A549 (cell line): ENCODE data around the gene TACC2. TPM values are rescaled to one million over a fixed set of nuclear protein-coding genes. Genes with fewer than 3 reads are reported as not detected.

ENCODE experiments used
- ATAC-seq, 2 experiments: fragments of 200-7000 bp in 1 of 2; fragments of >200 bp in 1 of 2; cut with Nextera tagmentation in 1 of 2; cut with Tn5 transposase in 1 of 2; 3 replicates each; pipeline versions ENCODE4 v1.8.0 to v1.9.1; 2018 to 2020; ENCODE audit warnings: mild to moderate bottlenecking in 1 of 2, moderate library complexity in 1 of 2
- CTCF ChIA-PET: fragments of 300-600 bp; sonication (Branson Sonifier 250); formaldehyde crosslinking; extraction: SDS; loops from one replicate; lab custom pipeline; 2021; ENCODE audit warnings: antibody characterized with exemption, inconsistent platforms; lab: Yijun Ruan, JAX
- POLR2A ChIA-PET: fragments of 350-600 bp; formaldehyde crosslinking; extraction: SDS; loops from one replicate; lab custom pipeline; 2021; ENCODE audit warnings: antibody characterized with exemption, inconsistent platforms; lab: Yijun Ruan, JAX
- DNase-seq, 2 experiments: peaks; one replicate each; pipeline versions ENCODE4 v3.0.0 to v3.0.0-alpha.2; 2011 to 2016; ENCODE audit warnings: low read depth in 1 of 2, low spot score in 1 of 2
- FAIRE-seq: peaks from 2 replicates; lab custom pipeline; 2011; peaks lifted over from hg19 to GRCh38; lab: Jason Lieb, UNC
- H3K27ac ChIP-seq, 2 experiments: fragments of >200 bp; sonication (Bioruptor Twin); formaldehyde crosslinking; 3 replicates each; pipeline ENCODE4 v1.5.1; 2016 to 2017
- H3K4me1 ChIP-seq: fragments of >200 bp; sonication (Bioruptor Twin); formaldehyde crosslinking; 3 replicates; pipeline ENCODE4 v1.6.1; 2016
- H3K4me2 ChIP-seq: fragments of >200 bp; sonication (Bioruptor Twin); formaldehyde crosslinking; 3 replicates; pipeline ENCODE4 v1.6.1; 2016
- H3K4me3 ChIP-seq: fragments of >200 bp; sonication (Bioruptor Twin); formaldehyde crosslinking; 3 replicates; pipeline ENCODE4 v1.5.1; 2016
- H3K9me3 ChIP-seq: fragments of >200 bp; sonication (Bioruptor Twin); formaldehyde crosslinking; 3 replicates; pipeline ENCODE4 v1.6.1; 2016
- BHLHE40 ChIP-seq: IDR thresholded peaks from 2 replicates; pipeline ENCODE4 v1.6.1; 2012; ENCODE audit warnings: low read depth, low read length, inconsistent platforms
- CHD2 ChIP-seq: fragments of 150-350 bp; IDR thresholded peaks from 2 replicates; pipeline ENCODE4 v1.6.1; 2014; ENCODE audit warnings: low read length; ENCODE audit not compliant: partially characterized antibody
- CHD4 ChIP-seq: fragments of 200-600 bp; sonication (generic); IDR thresholded peaks from 2 replicates; pipeline ENCODE4 v1.6.1; 2016; ENCODE audit warnings: antibody characterized with exemption, mild to moderate bottlenecking, borderline replicate concordance
- EHMT2 ChIP-seq: fragments of 200-600 bp; sonication (generic); IDR thresholded peaks from 2 replicates; pipeline ENCODE4 v1.6.1; 2016; ENCODE audit warnings: antibody characterized with exemption, low read depth, mild to moderate bottlenecking, moderate library complexity
- ELK1 ChIP-seq: fragments of 150-350 bp; IDR thresholded peaks from 2 replicates; pipeline ENCODE4 v1.6.1; 2014; ENCODE audit warnings: low read depth, mild to moderate bottlenecking, low read length
- ESRRA ChIP-seq: fragments of 150-350 bp; IDR thresholded peaks from 2 replicates; pipeline ENCODE4 v1.6.1; 2014; ENCODE audit warnings: mild to moderate bottlenecking, low read length, borderline replicate concordance
- FOXS1 ChIP-seq: fragments of 250-450 bp; sonication (Bioruptor Pico); IDR thresholded peaks from 2 replicates; pipeline ENCODE4 v1.5.0; 2020; ENCODE audit warnings: mild to moderate bottlenecking, moderate library complexity
- HDAC2 ChIP-seq: fragments of 200-600 bp; sonication (generic); IDR thresholded peaks from 2 replicates; pipeline ENCODE4 v1.6.1; 2016
- HOXB5 ChIP-seq: fragments of 250-450 bp; sonication (Bioruptor Pico); IDR thresholded peaks from 2 replicates; pipeline ENCODE4 v1.5.0; 2020; ENCODE audit warnings: mild to moderate bottlenecking, moderate library complexity
- JUN ChIP-seq, 2 experiments: fragments of >200 bp; sonication (Bioruptor Twin); formaldehyde crosslinking; IDR thresholded peaks; 2 replicates in 1 of 2; 3 replicates in 1 of 2; pipeline ENCODE4 v1.6.1; 2016 to 2017
- MAZ ChIP-seq: fragments of 150-350 bp; IDR thresholded peaks from 2 replicates; pipeline ENCODE4 v1.6.1; 2014; ENCODE audit warnings: antibody characterized with exemption, low read depth, low read length, borderline replicate concordance
- MYC ChIP-seq: IDR thresholded peaks from 2 replicates; pipeline ENCODE4 v1.6.1; 2012; ENCODE audit warnings: mild to moderate bottlenecking, inconsistent platforms, low read length, improper control_type of control experiment, borderline replicate concordance
- NFE2L2 ChIP-seq: fragments of 150-350 bp; conservative IDR thresholded peaks from 2 replicates; pipeline ENCODE4 v1.6.1; 2014; ENCODE audit warnings: low read length
- NPAS2 ChIP-seq: fragments of 250-450 bp; sonication (Bioruptor Pico); IDR thresholded peaks from 2 replicates; pipeline ENCODE4 v1.8.0; 2022; ENCODE audit warnings: mild to moderate bottlenecking, moderate library complexity, borderline replicate concordance
- NR3C1 ChIP-seq: fragments of >200 bp; sonication (Bioruptor Twin); formaldehyde crosslinking; IDR thresholded peaks from 3 replicates; pipeline ENCODE4 v1.6.1; 2017
- RCOR1 ChIP-seq: fragments of 150-350 bp; IDR thresholded peaks from 2 replicates; pipeline ENCODE4 v1.6.1; 2014; ENCODE audit warnings: antibody characterized with exemption, low read length, low read depth
- RFX5 ChIP-seq: fragments of 450-650 bp; IDR thresholded peaks from 2 replicates; pipeline ENCODE4 v1.7.1; 2014; ENCODE audit warnings: antibody characterized with exemption, mild to moderate bottlenecking, moderate library complexity
- SMC3 ChIP-seq: fragments of >200 bp; sonication (Bioruptor Twin); formaldehyde crosslinking; IDR thresholded peaks from 3 replicates; pipeline ENCODE4 v1.6.1; 2018; ENCODE audit warnings: inconsistent platforms
- SREBF2 ChIP-seq: fragments of 450-650 bp; IDR thresholded peaks from 2 replicates; pipeline ENCODE4 v1.6.1; 2014; ENCODE audit warnings: mild to moderate bottlenecking, moderate library complexity
- USF2 ChIP-seq: fragments of 450-650 bp; IDR thresholded peaks from 2 replicates; pipeline ENCODE4 v1.6.1; 2014; ENCODE audit warnings: antibody characterized with exemption
- ZFP36 ChIP-seq: fragments of 450-650 bp; IDR thresholded peaks from 2 replicates; pipeline ENCODE4 v1.6.1; 2014; ENCODE audit warnings: borderline replicate concordance; ENCODE audit not compliant: partially characterized antibody
- ZSCAN20 ChIP-seq: fragments of 250-450 bp; sonication (Bioruptor Pico); IDR thresholded peaks from 2 replicates; pipeline ENCODE4 v1.8.0; 2022; ENCODE audit warnings: mild to moderate bottlenecking, moderate library complexity
- WGBS: methylation state at CpG from one replicate; pipeline ENCODE4 v1.1.6; 2017; ENCODE audit errors: missing lambda C conversion rate; 5-methylcytosine and 5-hydroxymethylcytosine counted together
- polyA plus RNA-seq, 4 experiments: library from polyadenylated mRNA; depleted of rRNA in 3 of 4; stranded (reverse); fragments of >200 nt; fragmentation: RNase III in 1 of 4; extraction: RNeasy Plus Mini Kit Qiagen cat#74134 plus additional on column Dnase treatment in 1 of 4; gene quantifications; 2 replicates in 3 of 4; 3 replicates in 1 of 4; pipeline ENCODE4 v1.2.3, GENCODE V29; 2011 to 2017
- TF ChIP-seq, protein P1 (sequence below): fragments of 250-450 bp; sonication (Bioruptor Pico); IDR thresholded peaks from 2 replicates; pipeline ENCODE4 v1.5.0; 2020; ENCODE audit warnings: low read depth, mild to moderate bottlenecking, moderate library complexity
- TF ChIP-seq, protein P2 (sequence below): IDR thresholded peaks from 2 replicates; pipeline ENCODE4 v1.6.1; 2012

TACC2 gene
- polyA plus RNA-seq, 2 of the 4 experiments (the other 2 are of a cell fraction) = 83.3 to 128 TPM

DNA sequence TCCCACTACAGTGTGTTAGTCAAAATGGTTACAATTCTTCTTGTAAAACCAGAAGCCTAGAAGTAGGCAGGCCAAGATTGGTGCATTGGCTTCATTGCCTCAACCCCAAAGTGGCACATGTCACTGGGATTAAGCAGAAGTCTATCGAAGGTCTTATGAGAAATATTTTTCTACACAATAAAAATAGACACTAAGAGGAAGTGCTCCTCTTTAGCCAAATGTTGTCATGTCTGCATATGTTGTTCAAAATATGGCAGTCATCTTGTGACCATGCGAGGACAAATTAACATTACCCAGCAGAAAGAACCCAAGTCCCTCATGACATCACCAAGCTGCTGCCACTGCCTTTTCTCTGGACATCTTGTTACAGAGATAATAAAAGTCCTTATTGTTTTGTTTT, 7.6 kb upstream of the TACC2 start:
- ATAC-seq = no peak
- no peak for FAIRE-seq
- TF ChIP-seq ZFP36 = no peak
- no peak for TF ChIP-seq NPAS2 (CRISPR knock-in tag)
- TF ChIP-seq, protein P1, sequence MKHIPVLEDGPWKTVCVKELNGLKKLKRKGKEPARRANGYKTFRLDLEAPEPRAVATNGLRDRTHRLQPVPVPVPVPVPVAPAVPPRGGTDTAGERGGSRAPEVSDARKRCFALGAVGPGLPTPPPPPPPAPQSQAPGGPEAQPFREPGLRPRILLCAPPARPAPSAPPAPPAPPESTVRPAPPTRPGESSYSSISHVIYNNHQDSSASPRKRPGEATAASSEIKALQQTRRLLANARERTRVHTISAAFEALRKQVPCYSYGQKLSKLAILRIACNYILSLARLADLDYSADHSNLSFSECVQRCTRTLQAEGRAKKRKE (CRISPR knock-in tag) = no peak
- TF ChIP-seq CHD2 = no peak
- TF ChIP-seq ZSCAN20 (CRISPR knock-in tag) = no peak
- Histone ChIP-seq H3K4me3 (no peak overlapping the region), H3K4me1 (no peaks in the 10 kb centered on the region), H3K27ac (no peak overlapping the region), H3K4me2 (no peak overlapping the region), H3K9me3 (peaks cover 27% of the 10 kb centered on the region)
- POLR2A ChIA-PET = no interaction called here
- CTCF ChIA-PET = interaction anchor here (1.6 kb wide), 1 partner anchor 131 kb away, joined by 4 read pairs; no protein-coding TSS in a partner anchor
- no peak for DNase-seq
- WGBS = 87% methylated on average over 2 of the region's 2 CpGs

GRCh38 chr10:121983852-121984251, 5.1 kb upstream of the TACC2 start:
- no peak for TF ChIP-seq JUN (IDR thresholded peaks at IDR 0.05)
- TF ChIP-seq EHMT2 = no peak
- TF ChIP-seq ESRRA = no peak
- TF ChIP-seq RFX5 = no peak
- no peak for TF ChIP-seq MAZ
- TF ChIP-seq NFE2L2 = no peak
- TF ChIP-seq, protein P2, sequence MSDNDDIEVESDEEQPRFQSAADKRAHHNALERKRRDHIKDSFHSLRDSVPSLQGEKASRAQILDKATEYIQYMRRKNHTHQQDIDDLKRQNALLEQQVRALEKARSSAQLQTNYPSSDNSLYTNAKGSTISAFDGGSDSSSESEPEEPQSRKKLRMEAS = no peak
- no peak for TF ChIP-seq HOXB5
- no peak for TF ChIP-seq USF2
- no peak for TF ChIP-seq HDAC2
- TF ChIP-seq SMC3 = no peak
- no peak for TF ChIP-seq SREBF2
- TF ChIP-seq NR3C1 = no peak
- ChIA-PET POLR2A (no interaction called here), CTCF (interaction anchor here (1.0 to 3.0 kb wide), 3 partner anchors 9 to 27 kb away, joined by 3 to 21 read pairs (median 9); partner anchors contain the start of gene NSMCE4A)
- FAIRE-seq (no peak), DNase-seq (no peak), ATAC-seq (no peak)
- H3K27ac ChIP-seq = no peak overlapping the region
- WGBS = 58% methylated on average over 5 of the region's 5 CpGs
- peaks cover 27% of the 10 kb centered on the region for H3K9me3 ChIP-seq
- no peak overlapping the region for H3K4me2 ChIP-seq
- H3K4me1 ChIP-seq = no peaks in the 10 kb centered on the region
- H3K4me3 ChIP-seq = no peak overlapping the region

DNA sequence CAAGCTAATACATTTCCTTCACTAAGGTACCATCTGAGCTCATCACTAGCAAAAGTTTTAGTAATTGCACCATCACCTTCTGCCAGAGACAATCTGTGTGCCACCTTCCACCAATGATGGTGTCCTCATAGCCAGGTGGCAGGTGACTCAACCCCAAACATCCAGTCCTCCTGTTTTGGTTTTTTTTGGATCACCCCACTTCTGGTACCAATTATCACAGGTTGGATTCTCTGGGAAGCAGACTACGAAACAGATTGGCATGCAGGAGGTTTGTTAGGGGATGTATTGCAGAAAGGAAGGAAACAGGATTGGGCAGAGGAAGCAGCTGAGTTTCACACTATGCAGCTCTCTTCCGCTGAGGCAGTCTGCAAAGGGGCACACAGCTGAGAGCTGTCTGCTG, 4.5 kb upstream of the TACC2 start:
- no peak for TF ChIP-seq FOXS1 (CRISPR knock-in tag)
- TF ChIP-seq BHLHE40 = no peak
- TF ChIP-seq CHD4 = no peak
- no peak for TF ChIP-seq RCOR1
- TF ChIP-seq MYC = no peak
- TF ChIP-seq MAZ = no peak
- no peak for TF ChIP-seq ELK1
- WGBS = 55% methylated on average over 2 of the region's 2 CpGs
- CTCF ChIA-PET = interaction anchor here (1.0 to 3.0 kb wide), 4 partner anchors 9 to 26 kb away, joined by 3 to 21 read pairs (median 7); partner anchors contain the start of gene NSMCE4A
- H3K9me3 ChIP-seq = peaks cover 31% of the 10 kb centered on the region
- FAIRE-seq (no peak), DNase-seq (no peak), ATAC-seq (no peak)
- H3K4me3 ChIP-seq = no peak overlapping the region
- POLR2A ChIA-PET = no interaction called here
- H3K4me2 ChIP-seq = no peak overlapping the region
- H3K27ac ChIP-seq = no peak overlapping the region
- H3K4me1 ChIP-seq = no peaks in the 10 kb centered on the region
